Brain microvascular endothelial cell (primary cell): ENCODE data around the gene MTA3.

ENCODE experiments used
- DNase-seq: peaks from one replicate; pipeline ENCODE4 v3.0.0-alpha.2; 2020
- H3K27ac ChIP-seq: fragments of 250-450 bp; sonication (Bioruptor Pico); 2 replicates; pipeline ENCODE4 v1.5.1; 2020; ENCODE audit warnings: mild to moderate bottlenecking, moderate library complexity
- H3K27me3 ChIP-seq: fragments of 250-450 bp; sonication (Bioruptor Pico); replicated peaks from 2 replicates; pipeline ENCODE4 v1.5.1; 2020; ENCODE audit warnings: mild to moderate bottlenecking
- H3K36me3 ChIP-seq: fragments of 250-450 bp; sonication (Bioruptor Pico); replicated peaks from 2 replicates; pipeline ENCODE4 v1.5.1; 2020; ENCODE audit warnings: mild to moderate bottlenecking
- H3K4me3 ChIP-seq: 2 replicates; pipeline ENCODE4 v1.5.1; 2011; ENCODE audit warnings: low read depth, mild to moderate bottlenecking, control low read depth, low read length, moderate library complexity
- in situ Hi-C: cut with HindIII; loops from 2 replicates; pipeline ENCODE4 v1.10.0; 2017; ENCODE audit warnings: low sequenced_read_pairs, low pct_ligation_motif_present
- TF ChIP-seq, protein P1 (sequence below): IDR thresholded peaks from 2 replicates; pipeline ENCODE4 v1.5.1; 2011; ENCODE audit warnings: low read depth, mild to moderate bottlenecking, moderate library complexity, low read length, control low read depth, inconsistent platforms; ENCODE audit errors: missing control alignments

MTA3 gene

DNA sequence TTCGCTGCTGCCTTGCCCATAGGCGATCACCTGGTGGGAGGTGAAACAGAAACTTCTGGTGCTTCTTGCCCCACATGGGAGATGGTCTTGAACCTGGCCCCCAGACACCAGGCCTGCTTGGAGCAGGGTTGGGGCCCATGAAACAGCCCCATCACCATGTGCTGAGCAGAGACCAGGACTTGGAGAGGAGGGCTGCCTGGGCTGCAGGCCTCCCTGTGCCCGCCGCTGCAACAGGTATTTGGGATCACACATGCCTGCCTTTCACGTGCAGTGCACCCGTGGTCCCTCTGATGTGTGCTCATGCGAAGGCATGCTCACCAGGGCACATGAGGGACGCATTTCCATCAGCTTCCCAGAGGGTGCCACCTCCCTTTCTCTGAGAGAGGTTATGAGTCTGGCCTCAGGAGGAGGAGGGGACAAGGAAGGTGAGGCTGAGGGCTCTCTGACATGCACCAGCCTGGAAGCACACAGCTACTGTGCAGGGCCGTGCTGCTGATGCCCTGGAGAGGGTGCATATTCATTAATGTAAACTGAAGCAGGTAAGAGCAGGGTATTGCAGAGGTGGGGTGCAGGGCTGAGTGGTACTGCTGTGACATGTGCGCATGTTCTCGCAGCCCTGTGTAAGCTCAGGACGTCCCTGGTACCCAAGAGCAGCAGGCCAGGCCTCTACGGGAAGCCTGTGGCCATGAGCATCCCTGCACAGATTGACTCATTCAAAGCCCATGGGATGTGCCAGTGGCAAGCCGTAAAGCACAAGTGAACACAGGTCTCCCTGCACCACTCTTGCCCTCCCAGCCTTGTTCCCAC is 199.7 kb downstream of the MTA3 start:
- no peak for DNase-seq
- no peak overlapping the region for H3K27ac ChIP-seq
- in situ Hi-C loops = no loop called here

DNA sequence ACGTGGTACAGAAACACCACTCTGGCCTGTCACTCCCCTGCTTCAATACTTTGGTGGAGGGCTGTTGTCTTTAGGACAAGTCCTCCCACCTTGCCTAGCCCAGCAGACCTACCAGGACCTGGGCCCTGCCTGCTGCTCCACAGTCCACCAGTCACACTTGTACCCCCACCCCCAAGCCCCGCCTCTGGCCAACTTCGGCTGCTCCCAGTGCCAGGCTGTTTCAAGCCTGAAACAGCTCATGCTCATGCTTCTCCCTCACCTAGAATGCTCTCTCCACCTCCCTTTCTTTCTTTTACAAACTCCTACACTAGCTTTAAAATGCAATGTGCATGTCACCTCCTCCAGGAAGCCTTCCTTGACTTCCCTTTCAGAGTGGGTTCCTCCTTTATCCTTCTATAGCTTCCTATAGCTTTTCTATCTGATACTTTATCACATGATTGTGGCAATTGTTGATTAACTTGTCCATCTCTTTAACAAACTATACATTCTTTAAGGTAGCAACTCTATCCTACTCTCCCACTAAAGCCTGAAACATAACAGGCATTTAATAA is 200.3 kb downstream of the MTA3 start:
- TF ChIP-seq, protein P1, sequence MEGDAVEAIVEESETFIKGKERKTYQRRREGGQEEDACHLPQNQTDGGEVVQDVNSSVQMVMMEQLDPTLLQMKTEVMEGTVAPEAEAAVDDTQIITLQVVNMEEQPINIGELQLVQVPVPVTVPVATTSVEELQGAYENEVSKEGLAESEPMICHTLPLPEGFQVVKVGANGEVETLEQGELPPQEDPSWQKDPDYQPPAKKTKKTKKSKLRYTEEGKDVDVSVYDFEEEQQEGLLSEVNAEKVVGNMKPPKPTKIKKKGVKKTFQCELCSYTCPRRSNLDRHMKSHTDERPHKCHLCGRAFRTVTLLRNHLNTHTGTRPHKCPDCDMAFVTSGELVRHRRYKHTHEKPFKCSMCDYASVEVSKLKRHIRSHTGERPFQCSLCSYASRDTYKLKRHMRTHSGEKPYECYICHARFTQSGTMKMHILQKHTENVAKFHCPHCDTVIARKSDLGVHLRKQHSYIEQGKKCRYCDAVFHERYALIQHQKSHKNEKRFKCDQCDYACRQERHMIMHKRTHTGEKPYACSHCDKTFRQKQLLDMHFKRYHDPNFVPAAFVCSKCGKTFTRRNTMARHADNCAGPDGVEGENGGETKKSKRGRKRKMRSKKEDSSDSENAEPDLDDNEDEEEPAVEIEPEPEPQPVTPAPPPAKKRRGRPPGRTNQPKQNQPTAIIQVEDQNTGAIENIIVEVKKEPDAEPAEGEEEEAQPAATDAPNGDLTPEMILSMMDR = no peak
- in situ Hi-C loops = no loop called here
- H3K4me3 ChIP-seq = no peak overlapping the region
- no peak for DNase-seq
- no peaks in the 10 kb centered on the region for H3K27me3 ChIP-seq
- no peak overlapping the region for H3K27ac ChIP-seq
- no peaks in the 10 kb centered on the region for H3K36me3 ChIP-seq

More for the DNA sequence above, 199.7 kb downstream of the MTA3 start:
- no peaks in the 10 kb centered on the region for H3K36me3 ChIP-seq
- TF ChIP-seq, protein P1 = no peak
- no peak overlapping the region for H3K4me3 ChIP-seq
- H3K27me3 ChIP-seq = no peaks in the 10 kb centered on the region

DNA sequence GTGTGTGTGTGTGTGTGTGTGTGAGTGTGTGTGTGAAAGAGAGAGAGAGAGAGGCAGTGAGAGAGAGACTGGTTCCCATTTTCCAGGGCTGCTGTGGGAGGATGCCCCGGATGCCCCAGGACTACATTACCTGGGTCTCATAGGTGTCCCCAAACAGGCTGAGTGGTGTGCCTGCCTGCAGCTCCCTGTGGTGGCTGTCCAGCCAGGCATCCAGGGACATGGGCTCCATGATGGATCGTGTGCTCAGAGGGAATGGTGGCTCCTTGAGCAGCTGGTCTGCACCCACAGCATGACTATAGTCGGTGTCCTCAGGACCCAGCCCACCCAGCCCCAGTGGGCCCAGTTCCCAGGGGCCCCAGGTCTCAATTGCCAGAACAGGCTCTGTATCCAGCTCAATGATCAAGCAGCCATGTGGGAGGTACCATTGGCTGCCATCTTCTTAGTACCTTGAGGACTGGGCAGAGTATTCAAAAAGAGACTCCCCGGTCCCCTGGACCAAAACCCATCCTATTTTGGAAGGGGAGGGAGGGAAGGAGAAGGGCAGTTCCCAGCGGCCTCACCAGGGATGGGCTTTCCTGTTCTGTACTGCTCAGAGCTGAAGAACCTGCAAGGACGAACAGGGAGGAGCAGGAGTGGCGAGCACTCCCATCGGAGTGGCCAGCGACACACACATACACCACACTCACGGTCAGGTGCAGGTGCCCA is 201.3 kb downstream of the MTA3 start:
- Histone ChIP-seq H3K27me3 (no peaks in the 10 kb centered on the region), H3K27ac (no peak overlapping the region), H3K36me3 (no peaks in the 10 kb centered on the region), H3K4me3 (no peak overlapping the region)
- in situ Hi-C loops = no loop called here
- TF ChIP-seq, protein P1 = no peak
- DNase-seq = no peak

DNA sequence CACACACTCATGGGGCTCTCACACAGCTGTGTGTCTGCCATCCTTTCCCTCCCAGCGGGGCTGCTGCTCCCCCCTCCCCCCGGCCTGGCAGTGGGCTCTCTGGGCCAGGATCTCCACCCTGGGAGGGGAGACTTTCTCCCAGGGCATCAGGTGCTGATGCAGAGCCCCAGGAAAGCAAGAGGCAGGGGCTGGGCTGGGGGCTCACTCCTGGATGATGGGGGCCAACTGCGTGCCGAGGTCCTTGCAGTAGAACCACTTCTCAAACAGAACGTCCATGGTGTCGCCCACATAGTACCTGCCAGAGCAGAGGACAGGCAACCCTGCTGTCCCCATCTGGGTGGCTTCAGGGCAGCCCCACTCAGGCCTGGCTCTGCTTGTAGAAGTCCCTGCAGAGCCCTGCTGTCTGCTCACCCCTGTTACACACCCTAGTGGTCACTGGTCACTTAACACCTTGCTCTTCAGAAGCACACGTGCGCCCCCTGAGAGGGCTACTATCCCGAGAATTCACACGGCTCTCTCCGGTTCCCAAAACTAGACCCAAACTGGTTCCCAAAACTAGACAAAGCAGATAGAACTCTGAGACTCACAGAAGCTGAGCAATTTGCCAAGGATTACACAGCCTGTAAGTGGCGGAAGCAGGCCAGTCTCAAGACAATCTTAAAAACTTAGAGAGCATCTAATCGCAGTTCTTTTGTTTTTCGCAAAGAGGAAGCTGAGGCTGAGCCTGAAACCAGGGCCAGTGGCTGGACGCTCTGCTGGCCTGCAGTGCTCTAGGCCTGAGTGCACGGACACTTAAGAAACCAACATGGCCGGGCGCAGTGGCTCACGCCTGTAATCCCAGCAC is 202.1 kb downstream of the MTA3 start:
- H3K4me3 ChIP-seq = no peak overlapping the region
- no peaks in the 10 kb centered on the region for H3K36me3 ChIP-seq
- in situ Hi-C loops = no loop called here
- DNase-seq = peak; percentile 24
- H3K27ac ChIP-seq = no peak overlapping the region
- TF ChIP-seq, protein P1 = peak; percentile 70
- H3K27me3 ChIP-seq = no peaks in the 10 kb centered on the region

DNA sequence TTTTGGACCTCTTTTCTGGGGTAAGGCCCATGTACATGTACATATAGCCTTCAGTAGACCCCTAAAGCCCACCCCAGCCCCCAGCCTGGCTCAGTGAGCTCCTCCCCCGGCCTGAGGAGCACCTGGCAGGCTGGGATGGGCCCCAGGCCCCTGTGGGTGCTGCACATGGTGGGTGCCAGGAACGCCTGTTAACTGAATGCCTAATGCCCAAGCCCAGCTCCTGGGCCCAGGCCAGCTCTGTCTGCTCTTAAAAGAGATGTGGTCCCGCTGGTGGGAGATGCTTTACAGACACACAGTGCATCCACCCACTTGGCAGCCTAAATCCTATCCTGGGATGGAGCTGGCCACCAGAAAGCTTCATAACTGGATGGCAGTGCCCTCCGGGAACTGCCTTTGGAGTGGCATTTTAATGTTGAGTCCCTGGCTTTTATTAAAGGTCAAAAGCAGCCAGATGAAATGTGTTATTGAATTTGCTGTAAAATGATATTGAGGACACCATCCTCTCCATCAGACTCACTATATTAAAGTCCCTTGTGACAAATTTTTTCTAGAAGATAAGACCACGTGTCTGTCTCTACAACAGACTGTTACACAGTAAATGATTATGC is 203.2 kb downstream of the MTA3 start:
- Histone ChIP-seq H3K4me3 (no peak overlapping the region), H3K36me3 (no peaks in the 10 kb centered on the region), H3K27me3 (no peaks in the 10 kb centered on the region), H3K27ac (no peak overlapping the region)
- TF ChIP-seq, protein P1 = no peak
- no peak for DNase-seq
- in situ Hi-C loops = no loop called here
